Neural cell (in vitro differentiated cells): ENCODE measurements around the gene EXPH5. TPM values are rescaled to one million over a fixed set of nuclear protein-coding genes. Genes with fewer than 3 reads are reported as not detected.

Source experiments
- H2AFZ ChIP-seq: fragments of 200-600, 300-800 bp; sonication (generic), shearing (Covaris generic); 2 replicates; pipeline ENCODE4 v1.6.0; 2014; ENCODE audit warnings: low read depth, mild to moderate bottlenecking, antibody characterized with exemption, low read length, moderate library complexity
- H3F3A ChIP-seq: fragments of 200-600 bp; shearing (Covaris generic); 2 replicates; pipeline ENCODE4 v1.6.1; 2016; ENCODE audit warnings: mild to moderate bottlenecking, moderate library complexity, mixed read lengths, antibody characterized with exemption, low read length; ENCODE audit not compliant: insufficient read depth, poor library complexity, severe bottlenecking
- H3K27ac ChIP-seq: fragments of 200-600, 300-800 bp; sonication (generic), shearing (Covaris generic); 2 replicates; pipeline ENCODE4 v1.5.1; 2014; ENCODE audit warnings: mild to moderate bottlenecking, low read length, moderate library complexity
- H3K27me3 ChIP-seq: fragments of 300-800, 200-600 bp; sonication (generic), shearing (Covaris generic); 2 replicates; pipeline ENCODE4 v1.6.0; 2014; ENCODE audit warnings: mild to moderate bottlenecking, low read depth, low read length, moderate library complexity; ENCODE audit not compliant: insufficient read depth
- H3K36me3 ChIP-seq: fragments of 300-800, 200-600 bp; sonication (generic), shearing (Covaris generic); 2 replicates; pipeline ENCODE4 v1.5.1; 2014; ENCODE audit warnings: mild to moderate bottlenecking, antibody characterized with exemption, low read length, moderate library complexity; ENCODE audit not compliant: insufficient read depth
- H3K4me2 ChIP-seq: fragments of 300-800, 200-600 bp; sonication (generic), shearing (Covaris generic); 2 replicates; pipeline ENCODE4 v1.6.0; 2014; ENCODE audit warnings: mild to moderate bottlenecking, low read length
- H3K4me3 ChIP-seq: fragments of 300-800, 200-600 bp; sonication (generic), shearing (Covaris generic); 2 replicates; pipeline ENCODE4 v1.5.1; 2014; ENCODE audit warnings: mild to moderate bottlenecking, low read length, moderate library complexity
- H3K79me2 ChIP-seq: fragments of 200-600 bp; shearing (Covaris generic); replicated peaks from 2 replicates; pipeline ENCODE4 v1.6.0; 2014; ENCODE audit warnings: mild to moderate bottlenecking, low read length, moderate library complexity; ENCODE audit not compliant: insufficient read depth
- H3K9ac ChIP-seq: fragments of 300-800, 200-600 bp; sonication (generic), shearing (Covaris generic); 2 replicates; pipeline ENCODE4 v1.6.1; 2016; ENCODE audit warnings: mild to moderate bottlenecking, low read length, mixed read lengths
- H3K9me2 ChIP-seq: fragments of 200-600 bp; shearing (Covaris generic); 2 replicates; pipeline ENCODE4 v1.6.1; 2016; ENCODE audit warnings: mild to moderate bottlenecking, low read length, mixed read lengths; ENCODE audit not compliant: insufficient read depth
- H3K9me3 ChIP-seq: fragments of 200-600, 300-800 bp; sonication (generic), shearing (Covaris generic); 2 replicates; pipeline ENCODE4 v1.6.1; 2016; ENCODE audit warnings: mild to moderate bottlenecking, mixed run types, low read length, moderate library complexity, mixed read lengths
- H4K20me1 ChIP-seq: fragments of 200-600 bp; shearing (Covaris generic); 2 replicates; pipeline ENCODE4 v1.6.1; 2016; ENCODE audit warnings: mild to moderate bottlenecking, mixed run types; ENCODE audit not compliant: insufficient read depth
- EP300 ChIP-seq: fragments of 450-650 bp; conservative IDR thresholded peaks from 2 replicates; pipeline ENCODE4 v1.6.1; 2014; ENCODE audit warnings: antibody characterized with exemption, mild to moderate bottlenecking, moderate library complexity; ENCODE audit not compliant: poor library complexity, severe bottlenecking
- EZH2 ChIP-seq: fragments of 200-600, 300-800 bp; shearing (Covaris generic), sonication (generic); IDR thresholded peaks from 2 replicates; pipeline ENCODE4 v1.6.1; 2014; ENCODE audit warnings: antibody characterized with exemption, low read length, borderline replicate concordance, mild to moderate bottlenecking; ENCODE audit not compliant: insufficient read depth, poor library complexity, severe bottlenecking
- MXI1 ChIP-seq: fragments of 450-650 bp; conservative IDR thresholded peaks from 2 replicates; pipeline ENCODE4 v1.6.1; 2014; ENCODE audit warnings: antibody characterized with exemption, mild to moderate bottlenecking; ENCODE audit not compliant: poor library complexity, severe bottlenecking
- POLR2AphosphoS5 ChIP-seq: IDR thresholded peaks from 2 replicates; pipeline ENCODE4 v1.6.1; 2012
- RAD21 ChIP-seq: fragments of 450-650 bp; conservative IDR thresholded peaks from 2 replicates; pipeline ENCODE4 v1.6.1; 2014; ENCODE audit warnings: antibody characterized with exemption, mild to moderate bottlenecking, moderate library complexity
- SMC3 ChIP-seq: fragments of 450-650 bp; conservative IDR thresholded peaks from 2 replicates; pipeline ENCODE4 v1.6.1; 2014; ENCODE audit warnings: antibody characterized with exemption, mild to moderate bottlenecking, moderate library complexity; ENCODE audit not compliant: poor library complexity
- TAF1 ChIP-seq: IDR thresholded peaks from 2 replicates; pipeline ENCODE4 v1.6.1; 2012; ENCODE audit warnings: low read depth
- polyA plus RNA-seq: library from polyadenylated mRNA; depleted of rRNA; stranded (reverse); fragments of >200 nt; gene quantifications from 2 replicates; pipeline ENCODE4 v1.2.3, GENCODE V29; 2014
- TF ChIP-seq, protein P1 (sequence below): IDR thresholded peaks from 2 replicates; pipeline ENCODE4 v1.6.1; 2012; ENCODE audit warnings: borderline replicate concordance
- TF ChIP-seq, protein P2 (sequence below): fragments of 450-650 bp; IDR thresholded peaks from 2 replicates; pipeline ENCODE4 v1.5.1; 2014; ENCODE audit warnings: antibody characterized with exemption, mild to moderate bottlenecking, moderate library complexity; ENCODE audit not compliant: poor library complexity, severe bottlenecking

The EXPH5 gene
- polyA plus RNA-seq, 1 donor from 2014 or later: not detected

DNA sequence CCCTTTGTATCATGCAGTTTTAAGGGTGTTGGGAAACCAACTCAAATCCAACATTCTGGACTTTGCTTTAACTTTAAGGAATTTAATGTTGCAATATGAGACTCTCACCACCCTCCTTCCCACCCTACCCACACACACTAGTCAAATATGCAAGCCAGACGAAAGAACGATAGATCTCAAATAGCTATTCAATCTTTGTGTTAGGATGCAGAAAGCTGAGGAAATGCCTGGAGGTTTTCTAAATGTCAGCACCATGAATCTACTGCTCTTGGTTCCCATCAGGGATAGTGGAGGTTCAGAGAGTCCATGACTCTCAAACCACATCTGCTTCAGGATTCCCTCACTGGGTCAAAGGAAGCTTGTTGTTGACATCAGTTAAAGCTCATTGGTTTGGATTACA, 33.7 kb downstream of the EXPH5 start:
- no peak overlapping the region for H3K27ac ChIP-seq
- no peaks in the 10 kb centered on the region for H3K9me2 ChIP-seq
- no peaks in the 10 kb centered on the region for H3K27me3 ChIP-seq
- H3K9me3 ChIP-seq: no peaks in the 10 kb centered on the region
- no peaks in the 10 kb centered on the region for H3K79me2 ChIP-seq
- H2AFZ ChIP-seq: no peak overlapping the region
- TF ChIP-seq EP300: no peak
- no peak for TF ChIP-seq TAF1
- TF ChIP-seq SMC3: no peak
- TF ChIP-seq RAD21: no peak
- TF ChIP-seq POLR2AphosphoS5: no peak
- TF ChIP-seq EZH2: no peak
- TF ChIP-seq, protein P1, sequence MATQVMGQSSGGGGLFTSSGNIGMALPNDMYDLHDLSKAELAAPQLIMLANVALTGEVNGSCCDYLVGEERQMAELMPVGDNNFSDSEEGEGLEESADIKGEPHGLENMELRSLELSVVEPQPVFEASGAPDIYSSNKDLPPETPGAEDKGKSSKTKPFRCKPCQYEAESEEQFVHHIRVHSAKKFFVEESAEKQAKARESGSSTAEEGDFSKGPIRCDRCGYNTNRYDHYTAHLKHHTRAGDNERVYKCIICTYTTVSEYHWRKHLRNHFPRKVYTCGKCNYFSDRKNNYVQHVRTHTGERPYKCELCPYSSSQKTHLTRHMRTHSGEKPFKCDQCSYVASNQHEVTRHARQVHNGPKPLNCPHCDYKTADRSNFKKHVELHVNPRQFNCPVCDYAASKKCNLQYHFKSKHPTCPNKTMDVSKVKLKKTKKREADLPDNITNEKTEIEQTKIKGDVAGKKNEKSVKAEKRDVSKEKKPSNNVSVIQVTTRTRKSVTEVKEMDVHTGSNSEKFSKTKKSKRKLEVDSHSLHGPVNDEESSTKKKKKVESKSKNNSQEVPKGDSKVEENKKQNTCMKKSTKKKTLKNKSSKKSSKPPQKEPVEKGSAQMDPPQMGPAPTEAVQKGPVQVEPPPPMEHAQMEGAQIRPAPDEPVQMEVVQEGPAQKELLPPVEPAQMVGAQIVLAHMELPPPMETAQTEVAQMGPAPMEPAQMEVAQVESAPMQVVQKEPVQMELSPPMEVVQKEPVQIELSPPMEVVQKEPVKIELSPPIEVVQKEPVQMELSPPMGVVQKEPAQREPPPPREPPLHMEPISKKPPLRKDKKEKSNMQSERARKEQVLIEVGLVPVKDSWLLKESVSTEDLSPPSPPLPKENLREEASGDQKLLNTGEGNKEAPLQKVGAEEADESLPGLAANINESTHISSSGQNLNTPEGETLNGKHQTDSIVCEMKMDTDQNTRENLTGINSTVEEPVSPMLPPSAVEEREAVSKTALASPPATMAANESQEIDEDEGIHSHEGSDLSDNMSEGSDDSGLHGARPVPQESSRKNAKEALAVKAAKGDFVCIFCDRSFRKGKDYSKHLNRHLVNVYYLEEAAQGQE: no peak
- no peak for TF ChIP-seq MXI1
- H4K20me1 ChIP-seq: no peaks in the 10 kb centered on the region
- H3K4me2 ChIP-seq: no peak overlapping the region
- no peaks in the 10 kb centered on the region for H3K36me3 ChIP-seq
- no peak overlapping the region for H3K4me3 ChIP-seq
- no peak overlapping the region for H3K9ac ChIP-seq
- no peaks in the 10 kb centered on the region for H3F3A ChIP-seq

DNA sequence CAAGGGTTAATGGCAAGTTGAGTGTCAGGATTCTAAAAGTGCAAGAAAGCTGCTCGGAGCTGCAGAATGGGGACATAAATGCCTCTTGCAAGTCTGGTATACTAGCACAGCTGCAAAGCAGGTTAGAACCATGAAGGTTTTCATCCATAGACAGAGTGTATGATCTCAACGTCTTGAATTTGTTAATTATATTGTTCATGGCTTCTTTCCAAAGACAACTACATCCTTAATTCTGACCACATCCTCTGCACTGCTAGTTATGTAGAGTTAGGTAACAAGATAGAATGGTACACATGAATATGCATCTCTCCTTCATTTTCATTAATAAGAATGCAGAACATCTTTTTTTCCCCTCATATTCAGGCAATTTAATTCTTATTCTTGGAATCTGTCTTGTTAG, 34.2 kb downstream of the EXPH5 start:
- H3K36me3 ChIP-seq: no peaks in the 10 kb centered on the region
- no peak overlapping the region for H3K27ac ChIP-seq
- no peak overlapping the region for H3K4me3 ChIP-seq
- no peak overlapping the region for H3K4me2 ChIP-seq
- H3K9me3 ChIP-seq: no peaks in the 10 kb centered on the region
- H3K27me3 ChIP-seq: no peaks in the 10 kb centered on the region
- no peaks in the 10 kb centered on the region for H3K9me2 ChIP-seq
- TF ChIP-seq EP300 (no peak), RAD21 (no peak), EZH2 (no peak), POLR2AphosphoS5 (no peak)
- TF ChIP-seq, protein P2, sequence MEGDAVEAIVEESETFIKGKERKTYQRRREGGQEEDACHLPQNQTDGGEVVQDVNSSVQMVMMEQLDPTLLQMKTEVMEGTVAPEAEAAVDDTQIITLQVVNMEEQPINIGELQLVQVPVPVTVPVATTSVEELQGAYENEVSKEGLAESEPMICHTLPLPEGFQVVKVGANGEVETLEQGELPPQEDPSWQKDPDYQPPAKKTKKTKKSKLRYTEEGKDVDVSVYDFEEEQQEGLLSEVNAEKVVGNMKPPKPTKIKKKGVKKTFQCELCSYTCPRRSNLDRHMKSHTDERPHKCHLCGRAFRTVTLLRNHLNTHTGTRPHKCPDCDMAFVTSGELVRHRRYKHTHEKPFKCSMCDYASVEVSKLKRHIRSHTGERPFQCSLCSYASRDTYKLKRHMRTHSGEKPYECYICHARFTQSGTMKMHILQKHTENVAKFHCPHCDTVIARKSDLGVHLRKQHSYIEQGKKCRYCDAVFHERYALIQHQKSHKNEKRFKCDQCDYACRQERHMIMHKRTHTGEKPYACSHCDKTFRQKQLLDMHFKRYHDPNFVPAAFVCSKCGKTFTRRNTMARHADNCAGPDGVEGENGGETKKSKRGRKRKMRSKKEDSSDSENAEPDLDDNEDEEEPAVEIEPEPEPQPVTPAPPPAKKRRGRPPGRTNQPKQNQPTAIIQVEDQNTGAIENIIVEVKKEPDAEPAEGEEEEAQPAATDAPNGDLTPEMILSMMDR: no peak
- H3K9ac ChIP-seq: no peak overlapping the region
- no peaks in the 10 kb centered on the region for H4K20me1 ChIP-seq
- H3F3A ChIP-seq: no peaks in the 10 kb centered on the region
- no peak overlapping the region for H2AFZ ChIP-seq
- no peaks in the 10 kb centered on the region for H3K79me2 ChIP-seq

DNA sequence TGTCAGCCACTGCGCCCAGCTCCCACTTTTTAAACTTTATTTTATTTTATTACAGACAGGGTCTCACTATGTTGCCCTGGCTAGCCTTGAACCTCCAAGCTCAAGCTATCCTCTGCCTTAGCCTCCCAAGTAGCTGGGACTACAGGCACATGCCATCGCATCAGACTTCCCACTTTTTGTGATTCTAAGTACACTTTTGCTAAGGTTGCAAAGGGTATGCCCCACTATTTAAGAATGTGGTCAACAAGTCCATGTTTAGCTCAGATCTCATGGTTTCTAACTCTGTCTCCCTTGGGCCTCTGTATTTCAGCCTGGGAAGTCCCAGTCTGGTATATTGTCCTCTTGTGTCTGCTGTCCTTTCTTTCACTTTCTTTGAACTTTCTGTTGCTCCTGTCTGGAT, 35.3 kb downstream of the EXPH5 start:
- Histone ChIP-seq H3K9ac (no peak overlapping the region), H3K4me3 (no peak overlapping the region), H3K9me3 (no peaks in the 10 kb centered on the region), H3K27me3 (no peaks in the 10 kb centered on the region), H3K79me2 (no peaks in the 10 kb centered on the region), H3K4me2 (no peak overlapping the region), H3K27ac (no peak overlapping the region), H3K9me2 (no peaks in the 10 kb centered on the region), H4K20me1 (no peaks in the 10 kb centered on the region), H3K36me3 (no peaks in the 10 kb centered on the region), H2AFZ (no peak overlapping the region), H3F3A (no peaks in the 10 kb centered on the region)
- no peak for TF ChIP-seq TAF1
- TF ChIP-seq RAD21: no peak
- no peak for TF ChIP-seq EZH2
